Measurements from ENCODE around the gene FAIM.
"Not testable (repeated sequence)": the region's sequence is repeated elsewhere in the genome, so short reads cannot be mapped to it uniquely, and the experiment has no call there.

FAIM gene

GRCh38 chr3:138566293-138566692 is 42.3 kb upstream of the FAIM start:
- not testable (repeated sequence) for H3K23ac ChIP-seq (ENCODE audit: low read length in 2 of 2); H4K8ac ChIP-seq (ENCODE audit: low read length); H3K4me2 ChIP-seq (ENCODE audit: low read length, poor library complexity, severe bottlenecking); H3K18ac ChIP-seq (ENCODE audit: low read depth in 1 of 2, low read length in 2 of 2); H2BK15ac ChIP-seq (ENCODE audit: low read depth, poor library complexity, severe bottlenecking); H3K9me3 ChIP-seq (ENCODE audit: control insufficient read depth, low read length); H2BK120ac ChIP-seq (ENCODE audit: low read depth, low read length); H3K14ac ChIP-seq (ENCODE audit: low read length in 2 of 2); H3K4me1 ChIP-seq (ENCODE audit: control insufficient read depth, insufficient read depth, low read depth, low read length); H3K4me3 ChIP-seq (ENCODE audit: insufficient read depth in 1 of 2, low read depth in 1 of 2, low read length in 2 of 2); H2AFZ ChIP-seq (ENCODE audit: low read depth, low read length); H2BK5ac ChIP-seq (ENCODE audit: low read depth, low read length, poor library complexity, severe bottlenecking); H3K4ac ChIP-seq (ENCODE audit: low read depth in 1 of 2, low read length in 2 of 2); H2AK5ac ChIP-seq (ENCODE audit: low read length, severe bottlenecking); H2BK12ac ChIP-seq (ENCODE audit: low read length in 2 of 2); H3K79me1 ChIP-seq (replicated peaks; ENCODE audit: low read length, poor library complexity, severe bottlenecking); H3K36me3 ChIP-seq (ENCODE audit: control insufficient read depth in 1 of 2, insufficient read depth in 2 of 2, low read depth in 1 of 2, low read length in 2 of 2); DNase-seq; H3K27me3 ChIP-seq (ENCODE audit: control insufficient read depth in 1 of 2, insufficient read depth in 1 of 2, low read length in 2 of 2); H3K9ac ChIP-seq (ENCODE audit: low read length); H4K91ac ChIP-seq (ENCODE audit: low read length); H3K27ac ChIP-seq (ENCODE audit: low read length, poor library complexity, severe bottlenecking)
- WGBS = 50% methylated on average over 2 of the region's 2 CpGs

- Histone ChIP-seq H3K9me3 (ENCODE audit: control insufficient read depth, low read length) (peaks cover 2% of the 10 kb centered on the region), H3K4ac (ENCODE audit: low read depth in 1 of 2, low read length in 2 of 2) (no peak overlapping the region), H3K4me1 (ENCODE audit: control insufficient read depth, insufficient read depth, low read depth, low read length) (no peaks in the 10 kb centered on the region), H2AK5ac (ENCODE audit: low read length, severe bottlenecking) (no peak overlapping the region), H3K27me3 (ENCODE audit: control insufficient read depth in 1 of 2, insufficient read depth in 1 of 2, low read length in 2 of 2) (no peaks in the 10 kb centered on the region), H3K23ac (ENCODE audit: low read length in 2 of 2) (no peak overlapping the region), H3K4me2 (ENCODE audit: low read length, poor library complexity, severe bottlenecking) (no peak overlapping the region), H3K79me1 (replicated peaks; ENCODE audit: low read length, poor library complexity, severe bottlenecking) (no peaks in the 10 kb centered on the region), H2BK12ac (ENCODE audit: low read length in 2 of 2) (no peak overlapping the region), H3K4me3 (ENCODE audit: insufficient read depth in 1 of 2, low read depth in 1 of 2, low read length in 2 of 2) (no peak overlapping the region), H2AFZ (ENCODE audit: low read depth, low read length) (no peak overlapping the region), H2BK15ac (ENCODE audit: low read depth, poor library complexity, severe bottlenecking) (no peak overlapping the region), H2BK5ac (ENCODE audit: low read depth, low read length, poor library complexity, severe bottlenecking) (no peak overlapping the region), H3K36me3 (ENCODE audit: control insufficient read depth in 1 of 2, insufficient read depth in 2 of 2, low read depth in 1 of 2, low read length in 2 of 2) (peaks cover 0 to 6% of the 10 kb centered on the region in 2 experiments), H4K91ac (ENCODE audit: low read length) (no peak overlapping the region), H3K27ac (ENCODE audit: low read length, poor library complexity, severe bottlenecking) (no peak overlapping the region), H3K14ac (ENCODE audit: low read length in 2 of 2) (no peak overlapping the region), H3K18ac (ENCODE audit: low read depth in 1 of 2, low read length in 2 of 2) (no peak overlapping the region), H2BK120ac (ENCODE audit: low read depth, low read length) (no peak overlapping the region), H3K9ac (ENCODE audit: low read length) (no peak overlapping the region), H4K8ac (ENCODE audit: low read length) (no peak overlapping the region)
- no peak for DNase-seq
Measured at GRCh38 chr3:138567403-138567802, 41.2 kb upstream of the FAIM start.

- Histone ChIP-seq H3K79me1 (replicated peaks; ENCODE audit: low read length, poor library complexity, severe bottlenecking) (peaks cover 2% of the 10 kb centered on the region), H3K4me2 (ENCODE audit: low read length, poor library complexity, severe bottlenecking) (no peak overlapping the region), H3K4me3 (ENCODE audit: insufficient read depth in 1 of 2, low read depth in 1 of 2, low read length in 2 of 2) (no peak overlapping the region), H2BK12ac (ENCODE audit: low read length in 2 of 2) (no peak overlapping the region), H3K27me3 (ENCODE audit: control insufficient read depth in 1 of 2, insufficient read depth in 1 of 2, low read length in 2 of 2) (no peaks in the 10 kb centered on the region), H2BK120ac (ENCODE audit: low read depth, low read length) (no peak overlapping the region), H3K9ac (ENCODE audit: low read length) (no peak overlapping the region), H3K14ac (ENCODE audit: low read length in 2 of 2) (no peak overlapping the region), H3K18ac (ENCODE audit: low read depth in 1 of 2, low read length in 2 of 2) (no peak overlapping the region), H3K4ac (ENCODE audit: low read depth in 1 of 2, low read length in 2 of 2) (no peak overlapping the region), H4K8ac (ENCODE audit: low read length) (no peak overlapping the region), H3K4me1 (ENCODE audit: control insufficient read depth, insufficient read depth, low read depth, low read length) (no peaks in the 10 kb centered on the region), H2BK15ac (ENCODE audit: low read depth, poor library complexity, severe bottlenecking) (no peak overlapping the region), H2AFZ (ENCODE audit: low read depth, low read length) (no peak overlapping the region), H2BK5ac (ENCODE audit: low read depth, low read length, poor library complexity, severe bottlenecking) (no peak overlapping the region), H3K27ac (ENCODE audit: low read length, poor library complexity, severe bottlenecking) (no peak overlapping the region), H3K9me3 (ENCODE audit: control insufficient read depth, low read length) (peaks cover 15% of the 10 kb centered on the region), H4K91ac (ENCODE audit: low read length) (no peak overlapping the region), H2AK5ac (ENCODE audit: low read length, severe bottlenecking) (no peak overlapping the region), H3K23ac (ENCODE audit: low read length in 2 of 2) (no peak overlapping the region), H3K36me3 (ENCODE audit: control insufficient read depth in 1 of 2, insufficient read depth in 2 of 2, low read depth in 1 of 2, low read length in 2 of 2) (peaks cover 3 to 12% of the 10 kb centered on the region in 2 experiments)
- 100% methylated on average over 1 of the region's 2 CpGs for WGBS
- DNase-seq = no peak
Measured at GRCh38 chr3:138569090-138569489, 39.5 kb upstream of the FAIM start.

GRCh38 chr3:138569624-138570023 is 38.9 kb upstream of the FAIM start:
- H3K18ac ChIP-seq (ENCODE audit: low read depth in 1 of 2, low read length in 2 of 2); H4K91ac ChIP-seq (ENCODE audit: low read length); H3K79me1 ChIP-seq (replicated peaks; ENCODE audit: low read length, poor library complexity, severe bottlenecking); H3K14ac ChIP-seq (ENCODE audit: low read length in 2 of 2); H2AK5ac ChIP-seq (ENCODE audit: low read length, severe bottlenecking); H3K4me2 ChIP-seq (ENCODE audit: low read length, poor library complexity, severe bottlenecking); H2BK120ac ChIP-seq (ENCODE audit: low read depth, low read length); H3K4me3 ChIP-seq (ENCODE audit: insufficient read depth in 1 of 2, low read depth in 1 of 2, low read length in 2 of 2); H2BK5ac ChIP-seq (ENCODE audit: low read depth, low read length, poor library complexity, severe bottlenecking); H3K27me3 ChIP-seq (ENCODE audit: control insufficient read depth in 1 of 2, insufficient read depth in 1 of 2, low read length in 2 of 2); H2BK12ac ChIP-seq (ENCODE audit: low read length in 2 of 2); H3K27ac ChIP-seq (ENCODE audit: low read length, poor library complexity, severe bottlenecking); DNase-seq; H4K8ac ChIP-seq (ENCODE audit: low read length); H2AFZ ChIP-seq (ENCODE audit: low read depth, low read length); H3K23ac ChIP-seq (ENCODE audit: low read length in 2 of 2); H3K9ac ChIP-seq (ENCODE audit: low read length); H3K4ac ChIP-seq (ENCODE audit: low read depth in 1 of 2, low read length in 2 of 2); H2BK15ac ChIP-seq (ENCODE audit: low read depth, poor library complexity, severe bottlenecking); H3K4me1 ChIP-seq (ENCODE audit: control insufficient read depth, insufficient read depth, low read depth, low read length): not testable (repeated sequence)
- 98% methylated on average over 7 of the region's 8 CpGs for WGBS
- Histone ChIP-seq H3K9me3 (ENCODE audit: control insufficient read depth, low read length) (peaks cover 15% of the 10 kb centered on the region), H3K36me3 (ENCODE audit: control insufficient read depth in 1 of 2, insufficient read depth in 2 of 2, low read depth in 1 of 2, low read length in 2 of 2) (peaks cover 7 to 12% of the 10 kb centered on the region in 2 experiments)

Data from mesenchymal stem cell (in vitro differentiated cells and primary cell).